ENCODE results near the gene TEX14.

DNA sequence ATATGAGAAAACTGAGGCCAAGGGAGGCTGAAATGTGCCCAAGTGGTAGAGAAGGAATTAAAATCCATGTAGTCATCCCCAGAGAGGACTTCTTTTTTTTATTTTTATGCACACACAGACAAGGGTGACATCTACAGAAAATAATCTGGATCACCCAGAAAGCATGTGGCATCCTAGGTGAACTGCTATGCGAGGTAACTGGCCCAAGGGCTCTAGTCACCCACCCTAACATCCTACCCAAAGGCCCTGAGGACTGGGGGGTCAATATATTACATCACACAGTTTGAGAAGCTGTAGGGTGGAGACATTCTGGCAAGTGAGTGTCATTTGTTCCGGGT lies 23.3 kb downstream of the TEX14 start:
- TF ChIP-seq, protein P1, sequence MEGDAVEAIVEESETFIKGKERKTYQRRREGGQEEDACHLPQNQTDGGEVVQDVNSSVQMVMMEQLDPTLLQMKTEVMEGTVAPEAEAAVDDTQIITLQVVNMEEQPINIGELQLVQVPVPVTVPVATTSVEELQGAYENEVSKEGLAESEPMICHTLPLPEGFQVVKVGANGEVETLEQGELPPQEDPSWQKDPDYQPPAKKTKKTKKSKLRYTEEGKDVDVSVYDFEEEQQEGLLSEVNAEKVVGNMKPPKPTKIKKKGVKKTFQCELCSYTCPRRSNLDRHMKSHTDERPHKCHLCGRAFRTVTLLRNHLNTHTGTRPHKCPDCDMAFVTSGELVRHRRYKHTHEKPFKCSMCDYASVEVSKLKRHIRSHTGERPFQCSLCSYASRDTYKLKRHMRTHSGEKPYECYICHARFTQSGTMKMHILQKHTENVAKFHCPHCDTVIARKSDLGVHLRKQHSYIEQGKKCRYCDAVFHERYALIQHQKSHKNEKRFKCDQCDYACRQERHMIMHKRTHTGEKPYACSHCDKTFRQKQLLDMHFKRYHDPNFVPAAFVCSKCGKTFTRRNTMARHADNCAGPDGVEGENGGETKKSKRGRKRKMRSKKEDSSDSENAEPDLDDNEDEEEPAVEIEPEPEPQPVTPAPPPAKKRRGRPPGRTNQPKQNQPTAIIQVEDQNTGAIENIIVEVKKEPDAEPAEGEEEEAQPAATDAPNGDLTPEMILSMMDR (IDR thresholded peaks at IDR 0.05) = no peak
- TF ChIP-seq EP300 (IDR thresholded peaks at IDR 0.05; ENCODE audit: low read depth) (no peak), POLR2AphosphoS5 (IDR thresholded peaks at IDR 0.05) (no peak), POLR2A (IDR thresholded peaks at IDR 0.05) (no peak)

All from transverse colon (tissue), 4 donors.